GM21619 (cell line): Measurements from ENCODE around the gene CREG1.

Source experiments
- ATAC-seq: cut with Tn5 transposase; IDR thresholded peaks from one replicate; pipeline ENCODE4 v1.9.1; 2021; ENCODE audit not compliant: unreplicated experiment

The CREG1 gene

GRCh38 chr1:167509587-167509986 is 44.0 kb downstream of the CREG1 start:
- no peak for ATAC-seq

GRCh38 chr1:167507719-167508118 is 45.8 kb downstream of the CREG1 start:
- no peak for ATAC-seq

GRCh38 chr1:167504467-167504827 is 49.1 kb downstream of the CREG1 start:
- no peak for ATAC-seq

- ATAC-seq = no peak
Measured at GRCh38 chr1:167503626-167504466, 49.7 kb downstream of the CREG1 start.

GRCh38 chr1:167502719-167503462 is 50.7 kb downstream of the CREG1 start:
- ATAC-seq = no peak

- no peak for ATAC-seq
Measured at GRCh38 chr1:167502192-167502551, 51.4 kb downstream of the CREG1 start.

- ATAC-seq = no peak
Measured at GRCh38 chr1:167501515-167502191, 51.9 kb downstream of the CREG1 start.

- ATAC-seq = no peak
Measured at GRCh38 chr1:167500283-167500860, 53.2 kb downstream of the CREG1 start.

- ATAC-seq = peak; percentile 98
Measured at GRCh38 chr1:167499664-167500101, 53.9 kb downstream of the CREG1 start.

- ATAC-seq = no peak
Measured at GRCh38 chr1:167499106-167499505, 54.5 kb downstream of the CREG1 start.

- ATAC-seq = no peak
Measured at GRCh38 chr1:167496797-167497619, 56.6 kb downstream of the CREG1 start.

- no peak for ATAC-seq
Measured at GRCh38 chr1:167493372-167493771, 60.2 kb downstream of the CREG1 start.

GRCh38 chr1:167492481-167492910 is 61.1 kb downstream of the CREG1 start:
- no peak for ATAC-seq

GRCh38 chr1:167491586-167492461 is 61.7 kb downstream of the CREG1 start:
- no peak for ATAC-seq
